Motor neuron (in vitro differentiated cells): ENCODE measurements around the gene RAB9B. TPM values are rescaled to one million over a fixed set of nuclear protein-coding genes. Genes with fewer than 3 reads are reported as not detected.

Experiments
- ATAC-seq, 8 experiments: fragments of 200-7000 bp; cut with Tn5 transposase; replicated peaks in 6 of 8; 2 replicates each; pipeline ENCODE4 v1.8.0; 2021; ENCODE audit warnings: mild to moderate bottlenecking in 8 of 8, moderate library complexity in 8 of 8
- H3K27ac ChIP-seq, 2 donors: fragments of 250-450 bp; sonication (Bioruptor Pico); 2 replicates each; pipeline ENCODE4 v1.9.0; 2021; ENCODE audit warnings: antibody characterized with exemption in 2 of 2, mild to moderate bottlenecking in 2 of 2, moderate library complexity in 1 of 2
- H3K4me1 ChIP-seq, 2 donors: fragments of 250-450 bp; sonication (Bioruptor Pico); replicated peaks in 1 of 2; 2 replicates each; pipeline ENCODE4 v1.6.1; 2021; ENCODE audit warnings: antibody characterized with exemption in 2 of 2, mild to moderate bottlenecking in 2 of 2, moderate library complexity in 1 of 2
- H3K4me3 ChIP-seq, 5 donors: fragments of 250-450 bp; sonication (Bioruptor Pico); 2 replicates each; pipeline ENCODE4 v1.9.0; 2021; ENCODE audit warnings: antibody characterized with exemption in 5 of 5, mild to moderate bottlenecking in 5 of 5, moderate library complexity in 4 of 5
- WGBS, 10 experiments: fragments of 450-650 bp; shearing (Covaris generic); methylation state at CpG; one replicate each; pipeline ENCODE4 v1.0.0; 2022; 5-methylcytosine and 5-hydroxymethylcytosine counted together
- in situ Hi-C, 9 experiments: fragments of 400-800 bp; cut with MboI; loops; one replicate each; pipeline ENCODE4 v1.15.0; 2021; ENCODE audit warnings: low sequenced_read_pairs in 9 of 9, low pct_unique_long_range_greater_than_20kb in 2 of 9; ENCODE audit not compliant: unreplicated experiment in 9 of 9
- total RNA-seq, 8 experiments: library from RNA; unstranded; fragments of 300-600 nt; gene quantifications; 2 replicates each; pipeline versions ENCODE4 v1.2.3 to v1.2.4, GENCODE V29; 2022

Gene RAB9B
- total RNA-seq, 8 experiments from 2014 or later, result 0.15 to 12.7 (median 6.5) TPM

GRCh38 chrX:103780336-103781061, 51.6 kb downstream of the RAB9B start:
- in situ Hi-C loops, result no loop called here
- Histone ChIP-seq H3K27ac (no peak overlapping the region), H3K4me1 (peaks cover 7 to 44% of the 10 kb centered on the region in 2 donors), H3K4me3 (no peak overlapping the region)
- WGBS, 10 experiments, result 46 to 60% (median 53%) methylated on average over 2 to 6 of the region's 10 CpGs; no CpG with 5 or more reads in 7 of the 10 experiments
- peak in 5 of 8 experiments; percentile 11 to 64 (median 50) for ATAC-seq

GRCh38 chrX:103779141-103779789, 52.8 kb downstream of the RAB9B start:
- Histone ChIP-seq H3K27ac (no peak overlapping the region), H3K4me1 (peaks cover 7 to 44% of the 10 kb centered on the region in 2 donors)

GRCh38 chrX:103776546-103776945, 55.5 kb downstream of the RAB9B start, which contains the start of gene PLP1:
PLP1 (plus strand) TSS chrX:103776840; CDS start chrX:103776996, 156 bp downstream.
- in situ Hi-C loops, result loop anchor here in 2 of 9 experiments (10.0 kb wide), 1 partner anchor 62 kb away; the partner anchor contains the start of gene TMEM31 (in 2 of the 2)
- ATAC-seq, result no peak
- Histone ChIP-seq H3K4me1 (peaks cover 2 to 31% of the 10 kb centered on the region in 2 donors), H3K4me3 (no peak within 1 kb of the TSS), H3K27ac (no peak within 1 kb of the TSS)
- 25 to 40% methylated on average over 1 of the region's 2 CpGs; no CpG with 5 or more reads in 8 of the 10 experiments for WGBS, 10 experiments

More at GRCh38 chrX:103779141-103779789, 52.8 kb downstream of the RAB9B start:
- ATAC-seq, result peak in 6 of 8 experiments; percentile 38 to 62 (median 44)
- no peak overlapping the region for H3K4me3 ChIP-seq
- 0 to 75% (median 41%) methylated on average over 1 to 5 of the region's 6 CpGs; no CpG with 5 or more reads in 4 of the 10 experiments for WGBS, 10 experiments
- in situ Hi-C loops, result loop anchor here in 2 of 9 experiments (10.0 kb wide), 1 partner anchor 64 kb away; the partner anchor contains the start of gene TMEM31 (in 2 of the 2)

- 23 to 100% (median 44%) methylated on average over 1 to 4 of the region's 6 CpGs; no CpG with 5 or more reads in 2 of the 10 experiments for WGBS, 10 experiments
- in situ Hi-C loops, result loop anchor here in 2 of 9 experiments (10.0 kb wide), 1 partner anchor 59 kb away; the partner anchor contains the start of gene TMEM31 (in 2 of the 2)
- peak in 4 of 8 experiments; percentile 67 to 84 (median 77) for ATAC-seq
- Histone ChIP-seq H3K4me3 (no peak overlapping the region), H3K27ac (no peak overlapping the region), H3K4me1 (peaks cover under 1 to 15% of the 10 kb centered on the region in 2 donors)
Measured at GRCh38 chrX:103774070-103774642, 57.9 kb downstream of the RAB9B start.

GRCh38 chrX:103773445-103773844, 58.6 kb downstream of the RAB9B start:
- ATAC-seq, result no peak
- Histone ChIP-seq H3K4me1 (peaks cover 0 to 9% of the 10 kb centered on the region in 2 donors), H3K27ac (no peak overlapping the region), H3K4me3 (no peak overlapping the region)
- WGBS, 10 experiments, result 40 to 100% (median 75%) methylated on average over 1 to 3 of the region's 3 CpGs; no CpG with 5 or more reads in 7 of the 10 experiments
- in situ Hi-C loops, result loop anchor here in 2 of 9 experiments (10.0 kb wide), 1 partner anchor 59 kb away; the partner anchor contains the start of gene TMEM31 (in 2 of the 2)

Other genes with a start within 250 kb of the RAB9B start
- gene TCEAL4, start 246.7 kb downstream of the RAB9B start, total RNA-seq, result 100 to 1,000 TPM in 2 of 8 experiments, 10 to 100 TPM in 6; 55.7 to 147 (median 80.2) TPM
- gene TCEAL3, start 224.3 kb downstream of the RAB9B start, total RNA-seq, result 10 to 100 TPM; 19.5 to 65.4 (median 25.7) TPM
- 10 to 100 TPM; 12.3 to 57.1 (median 27.5) TPM for gene TCEAL1, start 203.3 kb downstream of the RAB9B start, total RNA-seq
- 100 to 1,000 TPM; 349 to 623 (median 512) TPM for gene MORF4L2, start 145.6 kb downstream of the RAB9B start, total RNA-seq
- under 1 TPM in 4 of 8 experiments, not detected in 4; 0.33 to 0.58 (median 0.44) TPM for gene TMEM31, start 121.3 kb downstream of the RAB9B start, total RNA-seq
- gene PLP1, start 55.4 kb downstream of the RAB9B start, total RNA-seq, result 10 to 100 TPM in 2 of 8 experiments, 1 to 10 TPM in 3, under 1 TPM in 2, not detected in 1; 0.25 to 25.9 (median 5.5) TPM
- gene TMSB15B, start 130.4 kb upstream of the RAB9B start, total RNA-seq, result 10 to 100 TPM in 5 of 8 experiments, 1 to 10 TPM in 1, under 1 TPM in 2; 0.25 to 84.6 (median 18.3) TPM
- gene H2BW1, start 181.5 kb upstream of the RAB9B start, total RNA-seq, result not detected
- under 1 TPM in 1 of 8 experiments, not detected in 7; 0.54 TPM for gene H2BW2, start 207.7 kb upstream of the RAB9B start, total RNA-seq
- gene TMSB15C, start 244.0 kb upstream of the RAB9B start, total RNA-seq, result 10 to 100 TPM in 5 of 8 experiments, under 1 TPM in 2, not detected in 1; 0.35 to 13.8 (median 11.7) TPM